Activated CD8-positive, alpha-beta T cell treated with anti-CD3 and anti-CD28 coated beads for 36 hours (primary cell): ENCODE measurements around the gene TDO2. TPM values are rescaled to one million over a fixed set of nuclear protein-coding genes. Genes with fewer than 3 reads are reported as not detected.

Experiments
- ATAC-seq: fragments of 200-7000 bp; cut with Tn5 transposase; one replicate; pipeline ENCODE4 v1.10.0; 2021; ENCODE audit warnings: mild to moderate bottlenecking, moderate library complexity
- CTCF ChIA-PET: fragments of 350-600 bp; sonication (Branson Sonifier 250); formaldehyde crosslinking; loops from one replicate; lab custom pipeline; 2021; ENCODE audit warnings: antibody characterized with exemption; lab: Charles Lee
- POLR2A ChIA-PET: fragments of 350-600 bp; sonication (Branson Sonifier 250); formaldehyde crosslinking; loops from one replicate; lab custom pipeline; 2021; ENCODE audit warnings: antibody characterized with exemption; lab: Charles Lee
- DNase-seq: peaks from one replicate; pipeline ENCODE4 v3.0.0-alpha.2; 2020
- H3K27ac Mint-ChIP-seq: one replicate; pipeline ENCODE4 v1.8.0; 2021; ENCODE audit warnings: mild to moderate bottlenecking, mixed read lengths
- H3K27me3 Mint-ChIP-seq: one replicate; pipeline ENCODE4 v1.8.0; 2021; ENCODE audit warnings: mixed read lengths
- H3K36me3 Mint-ChIP-seq: one replicate; pipeline ENCODE4 v1.8.0; 2021; ENCODE audit warnings: low read depth, mixed read lengths
- H3K4me1 Mint-ChIP-seq: one replicate; pipeline ENCODE4 v1.8.0; 2021; ENCODE audit warnings: low read depth, mixed read lengths
- H3K4me3 Mint-ChIP-seq: one replicate; pipeline ENCODE4 v1.8.0; 2021; ENCODE audit warnings: mild to moderate bottlenecking, moderate library complexity, mixed read lengths
- H3K9me3 Mint-ChIP-seq: one replicate; pipeline ENCODE4 v1.8.0; 2021; ENCODE audit warnings: mixed read lengths
- intact Hi-C: fragments of 100-400 bp; cut with micrococcal nuclease; formaldehyde crosslinking; loops from one replicate; pipeline ENCODE4 v1.10.0; 2022
- total RNA-seq, 2 experiments: library from RNA; stranded (reverse); gene quantifications; one replicate each; pipeline ENCODE4 v1.2.3, GENCODE V29; 2021
- TF ChIP-seq, protein P1 (sequence below): fragments of 200-600 bp; IDR thresholded peaks from one replicate; pipeline ENCODE4 v1.8.0; 2022; ENCODE audit warnings: antibody characterized with exemption, mild to moderate bottlenecking

The TDO2 gene
- total RNA-seq, 2 experiments from 2014 or later = not detected

DNA sequence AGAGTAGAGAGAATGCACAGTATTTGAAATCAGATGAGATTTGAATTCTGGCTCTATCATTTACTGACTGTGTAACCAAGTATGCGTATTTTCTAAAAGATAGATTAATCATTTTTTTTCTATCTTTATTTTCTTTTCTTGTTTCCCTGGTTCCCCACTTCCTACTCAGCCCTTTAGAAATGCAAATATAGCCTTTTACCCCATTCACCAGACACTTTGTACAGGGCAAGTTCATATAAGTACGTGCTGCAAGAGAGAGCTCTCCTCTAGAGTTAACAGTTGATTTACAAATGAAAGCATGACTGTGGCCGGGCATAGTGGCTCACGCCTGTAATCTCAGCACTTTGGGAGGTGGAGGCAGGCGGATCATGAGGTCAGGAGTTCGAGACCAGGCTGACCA is 17.8 kb upstream of the TDO2 start:
- intact Hi-C loops = no loop called here
- CTCF ChIA-PET = no interaction called here
- Mint-ChIP-seq H3K4me1 (no peaks in the 10 kb centered on the region), H3K27me3 (peaks cover 6% of the 10 kb centered on the region), H3K9me3 (no peaks in the 10 kb centered on the region), H3K27ac (no peak overlapping the region), H3K36me3 (no peaks in the 10 kb centered on the region), H3K4me3 (no peak overlapping the region)
- POLR2A ChIA-PET = no interaction called here
- DNase-seq (no peak), ATAC-seq (no peak)
- TF ChIP-seq, protein P1, sequence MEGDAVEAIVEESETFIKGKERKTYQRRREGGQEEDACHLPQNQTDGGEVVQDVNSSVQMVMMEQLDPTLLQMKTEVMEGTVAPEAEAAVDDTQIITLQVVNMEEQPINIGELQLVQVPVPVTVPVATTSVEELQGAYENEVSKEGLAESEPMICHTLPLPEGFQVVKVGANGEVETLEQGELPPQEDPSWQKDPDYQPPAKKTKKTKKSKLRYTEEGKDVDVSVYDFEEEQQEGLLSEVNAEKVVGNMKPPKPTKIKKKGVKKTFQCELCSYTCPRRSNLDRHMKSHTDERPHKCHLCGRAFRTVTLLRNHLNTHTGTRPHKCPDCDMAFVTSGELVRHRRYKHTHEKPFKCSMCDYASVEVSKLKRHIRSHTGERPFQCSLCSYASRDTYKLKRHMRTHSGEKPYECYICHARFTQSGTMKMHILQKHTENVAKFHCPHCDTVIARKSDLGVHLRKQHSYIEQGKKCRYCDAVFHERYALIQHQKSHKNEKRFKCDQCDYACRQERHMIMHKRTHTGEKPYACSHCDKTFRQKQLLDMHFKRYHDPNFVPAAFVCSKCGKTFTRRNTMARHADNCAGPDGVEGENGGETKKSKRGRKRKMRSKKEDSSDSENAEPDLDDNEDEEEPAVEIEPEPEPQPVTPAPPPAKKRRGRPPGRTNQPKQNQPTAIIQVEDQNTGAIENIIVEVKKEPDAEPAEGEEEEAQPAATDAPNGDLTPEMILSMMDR = no peak

- Mint-ChIP-seq H3K4me3 (no peak overlapping the region), H3K4me1 (no peaks in the 10 kb centered on the region), H3K36me3 (no peaks in the 10 kb centered on the region), H3K27ac (no peak overlapping the region), H3K9me3 (no peaks in the 10 kb centered on the region), H3K27me3 (peaks cover 13% of the 10 kb centered on the region)
- POLR2A ChIA-PET = interaction anchor here (1.1 kb wide), 1 partner anchor 22 kb away, joined by 3 read pairs; no protein-coding TSS in a partner anchor
- CTCF ChIA-PET = interaction anchor here (1.6 kb wide), 1 partner anchor 13 kb away, joined by 3 read pairs; no protein-coding TSS in a partner anchor
- DNase-seq (no peak), ATAC-seq (no peak)
- TF ChIP-seq, protein P1 = no peak
- intact Hi-C loops = no loop called here
These were observed 16.5 kb upstream of the TDO2 start for GRCh38 chr4:155887045-155887444.

DNA sequence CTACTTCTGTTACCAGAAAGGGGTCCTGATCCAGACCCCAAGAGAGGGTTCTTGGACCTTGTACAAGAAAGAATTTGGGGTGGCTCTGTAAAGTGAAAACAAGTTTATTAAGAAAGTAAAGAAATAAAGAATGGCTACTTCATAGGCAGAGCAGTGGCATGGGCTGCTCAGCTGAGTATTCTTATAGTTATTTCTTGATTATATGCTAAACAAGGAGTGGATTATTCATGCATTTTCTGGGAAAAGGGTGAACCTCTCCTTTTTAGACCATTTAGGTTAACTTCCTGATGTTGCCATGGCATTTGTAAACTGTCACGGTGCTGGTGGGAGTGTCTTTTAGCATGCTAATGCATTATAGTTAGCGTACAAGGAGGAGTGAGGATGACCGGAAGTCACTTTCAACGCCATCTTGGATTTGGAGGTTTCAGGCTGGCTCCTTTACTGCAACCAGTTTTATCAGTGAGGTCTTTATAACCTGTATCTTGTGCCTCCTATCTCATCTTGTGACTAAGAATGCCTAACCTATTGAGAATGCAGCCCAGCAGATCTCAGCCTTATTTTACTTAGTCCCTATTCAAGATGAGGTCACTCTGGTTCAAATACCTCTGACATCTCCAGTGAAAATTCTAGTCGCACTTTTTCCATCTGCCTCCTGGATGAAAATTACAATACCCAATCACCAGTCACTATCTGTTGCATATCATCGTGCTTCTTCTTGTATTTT is 15.5 kb upstream of the TDO2 start:
- Mint-ChIP-seq H3K27ac (no peak overlapping the region), H3K9me3 (no peaks in the 10 kb centered on the region), H3K4me1 (no peaks in the 10 kb centered on the region), H3K4me3 (no peak overlapping the region), H3K27me3 (peaks cover 14% of the 10 kb centered on the region), H3K36me3 (no peaks in the 10 kb centered on the region)
- intact Hi-C loops = no loop called here
- ChIA-PET POLR2A (no interaction called here), CTCF (interaction anchor here (1.6 kb wide), 1 partner anchor 12 kb away, joined by 3 read pairs; no protein-coding TSS in a partner anchor)
- DNase-seq (no peak), ATAC-seq (no peak)
- TF ChIP-seq, protein P1 = no peak

- H3K27me3 Mint-ChIP-seq = peaks cover 22% of the 10 kb centered on the region
- no peaks in the 10 kb centered on the region for H3K4me1 Mint-ChIP-seq
- ATAC-seq = no peak
- ChIA-PET CTCF (no interaction called here), POLR2A (no interaction called here)
- DNase-seq = no peak
- H3K9me3 Mint-ChIP-seq = no peaks in the 10 kb centered on the region
- no peak overlapping the region for H3K4me3 Mint-ChIP-seq
- no peak overlapping the region for H3K27ac Mint-ChIP-seq
- H3K36me3 Mint-ChIP-seq = no peaks in the 10 kb centered on the region
- intact Hi-C loops = no loop called here
- TF ChIP-seq, protein P1 = no peak
These were observed 14.3 kb upstream of the TDO2 start for GRCh38 chr4:155889031-155889793.

- H3K27ac Mint-ChIP-seq = no peak overlapping the region
- ATAC-seq (no peak), DNase-seq (no peak)
- peaks cover 22% of the 10 kb centered on the region for H3K27me3 Mint-ChIP-seq
- H3K4me3 Mint-ChIP-seq = no peak overlapping the region
- H3K4me1 Mint-ChIP-seq = no peaks in the 10 kb centered on the region
- ChIA-PET CTCF (no interaction called here), POLR2A (no interaction called here)
- TF ChIP-seq, protein P1 = no peak
- H3K9me3 Mint-ChIP-seq = no peaks in the 10 kb centered on the region
- intact Hi-C loops = no loop called here
- no peaks in the 10 kb centered on the region for H3K36me3 Mint-ChIP-seq
These were observed 13.6 kb upstream of the TDO2 start for GRCh38 chr4:155889946-155890345.
